ENCODE measurements around the gene LRRFIP1.

Gene LRRFIP1

GRCh38 chr2:237669283-237669627 lies 41.9 kb downstream of the LRRFIP1 start:
- no peak overlapping the region for H2AFZ ChIP-seq (ENCODE audit: low read length)
- no peaks in the 10 kb centered on the region for H3K36me3 ChIP-seq (replicated peaks; ENCODE audit: insufficient read depth, low read length)
- TF ChIP-seq, protein P1, sequence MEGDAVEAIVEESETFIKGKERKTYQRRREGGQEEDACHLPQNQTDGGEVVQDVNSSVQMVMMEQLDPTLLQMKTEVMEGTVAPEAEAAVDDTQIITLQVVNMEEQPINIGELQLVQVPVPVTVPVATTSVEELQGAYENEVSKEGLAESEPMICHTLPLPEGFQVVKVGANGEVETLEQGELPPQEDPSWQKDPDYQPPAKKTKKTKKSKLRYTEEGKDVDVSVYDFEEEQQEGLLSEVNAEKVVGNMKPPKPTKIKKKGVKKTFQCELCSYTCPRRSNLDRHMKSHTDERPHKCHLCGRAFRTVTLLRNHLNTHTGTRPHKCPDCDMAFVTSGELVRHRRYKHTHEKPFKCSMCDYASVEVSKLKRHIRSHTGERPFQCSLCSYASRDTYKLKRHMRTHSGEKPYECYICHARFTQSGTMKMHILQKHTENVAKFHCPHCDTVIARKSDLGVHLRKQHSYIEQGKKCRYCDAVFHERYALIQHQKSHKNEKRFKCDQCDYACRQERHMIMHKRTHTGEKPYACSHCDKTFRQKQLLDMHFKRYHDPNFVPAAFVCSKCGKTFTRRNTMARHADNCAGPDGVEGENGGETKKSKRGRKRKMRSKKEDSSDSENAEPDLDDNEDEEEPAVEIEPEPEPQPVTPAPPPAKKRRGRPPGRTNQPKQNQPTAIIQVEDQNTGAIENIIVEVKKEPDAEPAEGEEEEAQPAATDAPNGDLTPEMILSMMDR (IDR thresholded peaks at IDR 0.05; ENCODE audit: low read length): no peak
- no peak for TF ChIP-seq EZH2 (optimal IDR thresholded peaks at IDR 0.05; ENCODE audit: low read depth, low read length)
- no peak for TF ChIP-seq EZH2phosphoT487 (IDR thresholded peaks at IDR 0.05; ENCODE audit: low read length)
- H3F3A ChIP-seq (ENCODE audit: insufficient read depth, low read length): peaks cover 8% of the 10 kb centered on the region
- H4K20me1 ChIP-seq (ENCODE audit: insufficient read depth, low read length): no peaks in the 10 kb centered on the region
- DNase-seq: no peak
- no peaks in the 10 kb centered on the region for H3K27me3 ChIP-seq (replicated peaks; ENCODE audit: insufficient read depth, low read length)
- no peaks in the 10 kb centered on the region for H3K79me2 ChIP-seq (ENCODE audit: low read length)
- no peaks in the 10 kb centered on the region for H3K9me2 ChIP-seq (replicated peaks; ENCODE audit: insufficient read depth, low read length)
- H3K9ac ChIP-seq (ENCODE audit: low read length): no peak overlapping the region
- no peak overlapping the region for H3K27ac ChIP-seq (ENCODE audit: low read length)
- no peak overlapping the region for H3K4me2 ChIP-seq (ENCODE audit: low read depth, low read length)
- H3K9me3 ChIP-seq (replicated peaks; ENCODE audit: insufficient read depth, low read length): no peaks in the 10 kb centered on the region
- no peak overlapping the region for H3K4me3 ChIP-seq (ENCODE audit: low read length)
- peaks cover 17% of the 10 kb centered on the region for H3K4me1 ChIP-seq (ENCODE audit: low read length)

DNA sequence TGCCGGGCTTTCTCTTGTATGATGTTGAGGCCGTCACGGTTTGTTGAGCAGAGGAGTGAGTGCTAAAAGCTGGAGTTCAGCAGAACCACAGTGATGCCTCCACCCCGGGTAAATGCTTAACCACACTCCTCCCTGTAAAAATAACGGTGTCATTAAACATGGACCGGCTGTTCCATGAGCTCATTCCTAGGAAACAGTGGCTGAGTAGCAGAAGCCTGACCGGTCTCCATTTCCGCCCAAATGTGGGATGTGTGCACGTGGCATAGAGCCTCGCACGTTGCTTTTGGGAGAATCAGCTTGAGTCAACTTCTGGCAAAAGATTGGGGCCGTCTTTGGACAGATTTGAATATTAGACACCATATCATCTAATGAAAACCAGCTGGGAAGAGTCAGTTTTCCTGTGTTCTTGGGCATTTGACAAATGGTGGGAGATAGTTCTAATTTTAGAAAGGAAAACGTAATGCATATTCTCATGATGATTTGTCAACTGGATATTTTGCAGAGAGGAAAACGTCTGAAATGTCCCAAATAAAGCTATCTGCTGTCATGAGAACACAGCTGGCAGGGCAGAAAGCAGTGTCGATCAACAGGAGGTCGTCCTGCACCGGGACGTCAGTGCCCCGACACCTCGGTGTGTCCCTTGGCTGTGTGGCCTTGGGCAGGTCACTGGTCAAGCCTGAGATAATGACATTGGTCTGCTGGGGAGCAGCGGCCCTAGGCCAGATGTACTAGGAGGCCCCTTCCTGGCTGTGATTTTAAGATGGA lies 42.4 kb downstream of the LRRFIP1 start:
- Histone ChIP-seq H3K9me3 (replicated peaks; ENCODE audit: insufficient read depth, low read length) (no peaks in the 10 kb centered on the region), H2AFZ (ENCODE audit: low read length) (no peak overlapping the region), H3K4me1 (ENCODE audit: low read length) (peaks cover 18% of the 10 kb centered on the region), H3K9ac (ENCODE audit: low read length) (no peak overlapping the region), H4K20me1 (ENCODE audit: insufficient read depth, low read length) (no peaks in the 10 kb centered on the region), H3F3A (ENCODE audit: insufficient read depth, low read length) (peaks cover 12% of the 10 kb centered on the region), H3K9me2 (replicated peaks; ENCODE audit: insufficient read depth, low read length) (no peaks in the 10 kb centered on the region), H3K36me3 (replicated peaks; ENCODE audit: insufficient read depth, low read length) (no peaks in the 10 kb centered on the region), H3K79me2 (ENCODE audit: low read length) (no peaks in the 10 kb centered on the region), H3K27me3 (replicated peaks; ENCODE audit: insufficient read depth, low read length) (no peaks in the 10 kb centered on the region), H3K4me3 (ENCODE audit: low read length) (no peak overlapping the region), H3K4me2 (ENCODE audit: low read depth, low read length) (no peak overlapping the region), H3K27ac (ENCODE audit: low read length) (no peak overlapping the region)
- TF ChIP-seq, protein P1 (IDR thresholded peaks at IDR 0.05; ENCODE audit: low read length): no peak
- no peak for TF ChIP-seq EZH2 (optimal IDR thresholded peaks at IDR 0.05; ENCODE audit: low read depth, low read length)
- no peak for TF ChIP-seq EZH2phosphoT487 (IDR thresholded peaks at IDR 0.05; ENCODE audit: low read length)
- DNase-seq: no peak

DNA sequence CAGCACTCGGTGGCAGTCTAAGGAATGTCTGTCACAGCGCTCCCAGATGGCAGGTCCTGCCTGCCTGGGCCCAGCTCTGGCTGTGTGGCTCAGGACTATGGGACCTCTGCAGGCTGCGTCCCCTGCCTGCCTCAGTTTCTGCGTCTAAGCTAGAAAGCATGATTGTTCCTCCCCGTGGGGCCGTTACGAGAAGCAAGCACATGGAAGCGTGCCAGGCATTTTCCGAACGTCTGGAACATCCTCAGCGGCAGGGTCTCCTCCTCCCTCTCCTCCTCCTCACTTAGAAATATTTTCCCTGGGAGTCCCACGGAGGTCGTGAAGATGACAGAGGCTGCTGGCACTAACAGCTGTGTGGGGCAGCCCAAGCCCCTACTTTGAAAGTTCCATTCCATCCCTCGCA lies 43.3 kb downstream of the LRRFIP1 start:
- Histone ChIP-seq H2AFZ (ENCODE audit: low read length) (no peak overlapping the region), H4K20me1 (ENCODE audit: insufficient read depth, low read length) (no peaks in the 10 kb centered on the region), H3K4me2 (ENCODE audit: low read depth, low read length) (no peak overlapping the region)

More for the DNA sequence above, 43.3 kb downstream of the LRRFIP1 start:
- Histone ChIP-seq H3K4me1 (ENCODE audit: low read length) (peaks cover 20% of the 10 kb centered on the region), H3K9ac (ENCODE audit: low read length) (no peak overlapping the region), H3K36me3 (replicated peaks; ENCODE audit: insufficient read depth, low read length) (no peaks in the 10 kb centered on the region), H3F3A (ENCODE audit: insufficient read depth, low read length) (peaks cover 19% of the 10 kb centered on the region), H3K9me2 (replicated peaks; ENCODE audit: insufficient read depth, low read length) (no peaks in the 10 kb centered on the region), H3K4me3 (ENCODE audit: low read length) (no peak overlapping the region), H3K9me3 (replicated peaks; ENCODE audit: insufficient read depth, low read length) (no peaks in the 10 kb centered on the region), H3K79me2 (ENCODE audit: low read length) (no peaks in the 10 kb centered on the region), H3K27ac (ENCODE audit: low read length) (no peak overlapping the region), H3K27me3 (replicated peaks; ENCODE audit: insufficient read depth, low read length) (no peaks in the 10 kb centered on the region)
- TF ChIP-seq, protein P1 (IDR thresholded peaks at IDR 0.05; ENCODE audit: low read length): no peak
- TF ChIP-seq EZH2 (optimal IDR thresholded peaks at IDR 0.05; ENCODE audit: low read depth, low read length): no peak
- no peak for TF ChIP-seq EZH2phosphoT487 (IDR thresholded peaks at IDR 0.05; ENCODE audit: low read length)
- no peak for DNase-seq

Data from MM.1S (cell line).